Vagina (tissue), 2 donors: ENCODE measurements around the gene SREBF2.

Source experiments
- POLR2A ChIP-seq, 2 donors: fragments of 450-650 bp; IDR thresholded peaks; one replicate each; pipeline ENCODE4 v1.6.1; 2017; ENCODE audit warnings: antibody characterized with exemption in 2 of 2, mild to moderate bottlenecking in 2 of 2, moderate library complexity in 2 of 2
- TF ChIP-seq, protein P1 (sequence below), 3 experiments: fragments of 450-650 bp in 2 of 3; fragments of 200-600 bp in 1 of 3; sonication (generic) in 1 of 3; IDR thresholded peaks; one replicate each; pipeline ENCODE4 v1.5.1; 2017 to 2019; ENCODE audit warnings: antibody characterized with exemption in 3 of 3, mild to moderate bottlenecking in 2 of 3, moderate library complexity in 2 of 3

DNA sequence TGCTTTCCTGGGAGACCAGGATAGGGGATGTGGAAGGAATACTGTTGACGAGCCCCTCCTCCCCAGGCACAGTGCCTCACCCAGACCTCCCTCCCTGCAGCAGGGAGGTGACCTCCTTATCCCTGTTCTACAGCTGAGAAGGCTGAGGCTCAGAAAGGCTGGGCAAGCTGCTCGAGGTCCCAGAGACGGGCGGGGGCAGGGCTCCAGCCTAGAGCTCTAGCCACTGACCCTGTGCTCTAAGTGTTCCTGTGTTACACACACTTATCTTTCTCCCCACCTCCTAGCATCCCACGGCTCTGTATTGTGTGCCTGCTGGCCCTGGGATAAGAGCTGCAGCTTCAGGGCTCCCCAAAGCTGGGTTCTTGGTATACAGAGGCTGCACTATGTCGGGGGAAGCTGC, 24.5 kb upstream of the SREBF2 start:
- TF ChIP-seq, protein P1, sequence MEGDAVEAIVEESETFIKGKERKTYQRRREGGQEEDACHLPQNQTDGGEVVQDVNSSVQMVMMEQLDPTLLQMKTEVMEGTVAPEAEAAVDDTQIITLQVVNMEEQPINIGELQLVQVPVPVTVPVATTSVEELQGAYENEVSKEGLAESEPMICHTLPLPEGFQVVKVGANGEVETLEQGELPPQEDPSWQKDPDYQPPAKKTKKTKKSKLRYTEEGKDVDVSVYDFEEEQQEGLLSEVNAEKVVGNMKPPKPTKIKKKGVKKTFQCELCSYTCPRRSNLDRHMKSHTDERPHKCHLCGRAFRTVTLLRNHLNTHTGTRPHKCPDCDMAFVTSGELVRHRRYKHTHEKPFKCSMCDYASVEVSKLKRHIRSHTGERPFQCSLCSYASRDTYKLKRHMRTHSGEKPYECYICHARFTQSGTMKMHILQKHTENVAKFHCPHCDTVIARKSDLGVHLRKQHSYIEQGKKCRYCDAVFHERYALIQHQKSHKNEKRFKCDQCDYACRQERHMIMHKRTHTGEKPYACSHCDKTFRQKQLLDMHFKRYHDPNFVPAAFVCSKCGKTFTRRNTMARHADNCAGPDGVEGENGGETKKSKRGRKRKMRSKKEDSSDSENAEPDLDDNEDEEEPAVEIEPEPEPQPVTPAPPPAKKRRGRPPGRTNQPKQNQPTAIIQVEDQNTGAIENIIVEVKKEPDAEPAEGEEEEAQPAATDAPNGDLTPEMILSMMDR (IDR thresholded peaks at IDR 0.05), result no peak
- TF ChIP-seq POLR2A (IDR thresholded peaks at IDR 0.05), result no peak
